Spleen (tissue), 11 donors: ENCODE results near the gene ESR2. TPM values are rescaled to one million over a fixed set of nuclear protein-coding genes. Genes with fewer than 3 reads are reported as not detected.

Experiments used
- DNase-seq: peaks from one replicate; pipeline ENCODE4 v3.0.0-alpha.2; 2020
- H3K27ac ChIP-seq, 8 donors: fragments of 200-600 bp; sonication (generic) in 7 of 8; 1 replicate in 4 of 8; 2 replicates in 4 of 8; pipeline versions ENCODE4 v1.5.0 to v1.8.0; 2016 to 2021; ENCODE audit warnings: inconsistent platforms in 4 of 8, mild to moderate bottlenecking in 4 of 8, moderate library complexity in 1 of 8
- H3K27me3 ChIP-seq, 7 donors: fragments of 200-600 bp; sonication (generic) in 6 of 7; replicated peaks in 1 of 7; 1 replicate in 4 of 7; 2 replicates in 3 of 7; pipeline versions ENCODE4 v1.5.0 to v1.8.0; 2016 to 2021; ENCODE audit warnings: inconsistent platforms in 3 of 7, mild to moderate bottlenecking in 1 of 7
- H3K36me3 ChIP-seq, 6 donors: fragments of 200-600 bp; sonication (generic) in 5 of 6; 1 replicate in 4 of 6; 2 replicates in 2 of 6; pipeline versions ENCODE4 v1.5.0 to v1.8.0; 2016 to 2021; ENCODE audit warnings: inconsistent platforms in 2 of 6
- H3K4me1 ChIP-seq, 6 donors: fragments of 200-600 bp; sonication (generic) in 5 of 6; 1 replicate in 3 of 6; 2 replicates in 3 of 6; pipeline versions ENCODE4 v1.5.0 to v1.8.0; 2016 to 2021; ENCODE audit warnings: inconsistent platforms in 3 of 6
- H3K4me3 ChIP-seq, 8 donors: fragments of 200-600 bp; sonication (generic) in 7 of 8; 1 replicate in 4 of 8; 2 replicates in 4 of 8; pipeline versions ENCODE4 v1.5.0 to v1.8.0; 2016 to 2021; ENCODE audit warnings: inconsistent platforms in 4 of 8, mild to moderate bottlenecking in 4 of 8, moderate library complexity in 2 of 8
- H3K9me3 ChIP-seq, 8 donors: fragments of 200-600 bp; sonication (generic) in 7 of 8; 1 replicate in 4 of 8; 2 replicates in 4 of 8; pipeline versions ENCODE4 v1.5.0 to v1.8.0; 2016 to 2021; ENCODE audit warnings: inconsistent platforms in 4 of 8
- POLR2A ChIP-seq, 3 donors: fragments of 450-650 bp; IDR thresholded peaks; one replicate each; pipeline ENCODE4 v1.5.1; 2017; ENCODE audit warnings: antibody characterized with exemption in 3 of 3, mild to moderate bottlenecking in 1 of 3
- POLR2AphosphoS5 ChIP-seq, 3 donors: sonication (generic); formaldehyde crosslinking; IDR thresholded peaks; one replicate each; pipeline ENCODE4 v1.5.1; 2017; ENCODE audit warnings: antibody characterized with exemption in 3 of 3
- WGBS, 5 donors: extraction: QIAGEN DNeasy Blood & Tissue Kit in 3 of 5; methylation state at CpG; one replicate each; pipeline versions ENCODE4 v1.1.5 to v1.1.7; 2013 to 2018; 5-methylcytosine and 5-hydroxymethylcytosine counted together
- intact Hi-C: fragments of 100-400 bp; cut with DNase I; formaldehyde crosslinking; loops from one replicate; pipeline ENCODE4 v1.15.0; 2023; ENCODE audit warnings: low total_unique reads
- polyA plus RNA-seq, 3 donors: library from polyadenylated mRNA; stranded (reverse); fragments of 200-250 nt; gene quantifications; one replicate each; pipeline ENCODE4 v1.2.1, GENCODE V29; 2013
- total RNA-seq, 7 donors: library from RNA; depleted of rRNA in 3 of 7; stranded (reverse); fragments of >200 nt in 3 of 7; fragmentation: NEBNext Ultra II Directional in 4 of 7; extraction: Animal tissue kit (Norgen Biotek cat#: 25700) in 4 of 7; gene quantifications; one replicate each; pipeline versions ENCODE4 v1.1.0 to v1.2.1, GENCODE V29; 2016 to 2021
- TF ChIP-seq, protein P1 (sequence below), 11 experiments: fragments of 200-600 bp in 7 of 11; fragments of 450-650 bp in 4 of 11; sonication (generic) in 4 of 11; IDR thresholded peaks in 8 of 11; conservative IDR thresholded peaks in 3 of 11; 1 replicate in 7 of 11; 2 replicates in 4 of 11; pipeline versions ENCODE4 v1.4.0 to v1.8.0; 2016 to 2021; ENCODE audit warnings: antibody characterized with exemption in 11 of 11, inconsistent platforms in 4 of 11, mild to moderate bottlenecking in 1 of 11
- donor health status: healthy with polysubstance abuse.
- donor health status: DM: no; HTN: no; CAD: no; lungs with moderate emphysema.
- donor health status: DM: no; HTN: no; CAD: no.
- donor health status: Bipolar disorder and iron deficiency.
- donor health status: healthy.
- donor health status: DM: no; HTN: no; CAD: no.
- donor health status: DM: yes; HTN: yes; CAD: no.

The ESR2 gene
- total and polyA plus RNA-seq, 10 donors = 0.93 to 9.0 (median 3.8) TPM

DNA sequence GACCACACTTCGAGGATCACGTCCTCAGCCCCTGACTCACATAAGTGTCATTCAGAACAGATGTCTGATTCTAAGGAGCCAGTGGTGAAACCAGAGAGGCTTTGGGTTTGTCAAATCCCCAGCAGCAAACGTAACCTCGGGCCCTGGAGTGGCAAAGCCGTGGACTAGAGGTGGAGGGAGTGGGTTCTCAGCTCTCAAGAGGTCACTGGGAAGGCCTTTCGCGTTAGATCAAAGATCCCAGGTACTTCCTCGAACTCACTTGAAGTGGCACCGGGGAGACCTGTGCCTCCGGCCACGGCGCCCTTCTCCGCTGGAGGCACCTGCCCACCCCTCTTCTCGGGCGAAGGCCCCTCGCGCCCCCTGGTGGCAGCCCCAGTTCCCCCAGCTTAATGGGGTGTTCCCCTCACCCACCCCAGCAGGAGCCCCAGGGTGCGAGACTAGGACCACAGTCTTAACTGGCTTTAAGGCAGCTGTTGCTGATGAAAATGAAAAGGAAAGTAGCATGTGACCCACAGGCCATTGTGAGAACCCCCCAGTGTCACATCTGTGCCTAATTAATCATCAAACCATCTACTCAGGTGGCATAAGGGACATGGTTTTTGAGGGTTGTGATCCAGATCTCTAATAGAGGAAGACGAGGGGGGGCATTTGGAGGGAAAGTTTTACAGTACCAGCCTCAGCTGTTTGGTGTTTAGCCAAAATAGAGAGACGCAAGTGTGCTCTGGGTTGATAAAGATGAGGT is 672 bp upstream of the ESR2 start:
- no peaks in the 10 kb centered on the region for H3K36me3 ChIP-seq
- peaks cover 0 to 30% (median 8%) of the 10 kb centered on the region in 7 donors for H3K27me3 ChIP-seq
- no peaks in the 10 kb centered on the region for H3K9me3 ChIP-seq
- peaks cover 3 to 36% (median 21%) of the 10 kb centered on the region in 6 donors for H3K4me1 ChIP-seq
- TF ChIP-seq POLR2A (IDR thresholded peaks at IDR 0.05) = no peak
- peak; percentile 8 to 57 (median 15) for TF ChIP-seq POLR2AphosphoS5 (IDR thresholded peaks at IDR 0.05)
- TF ChIP-seq, protein P1, sequence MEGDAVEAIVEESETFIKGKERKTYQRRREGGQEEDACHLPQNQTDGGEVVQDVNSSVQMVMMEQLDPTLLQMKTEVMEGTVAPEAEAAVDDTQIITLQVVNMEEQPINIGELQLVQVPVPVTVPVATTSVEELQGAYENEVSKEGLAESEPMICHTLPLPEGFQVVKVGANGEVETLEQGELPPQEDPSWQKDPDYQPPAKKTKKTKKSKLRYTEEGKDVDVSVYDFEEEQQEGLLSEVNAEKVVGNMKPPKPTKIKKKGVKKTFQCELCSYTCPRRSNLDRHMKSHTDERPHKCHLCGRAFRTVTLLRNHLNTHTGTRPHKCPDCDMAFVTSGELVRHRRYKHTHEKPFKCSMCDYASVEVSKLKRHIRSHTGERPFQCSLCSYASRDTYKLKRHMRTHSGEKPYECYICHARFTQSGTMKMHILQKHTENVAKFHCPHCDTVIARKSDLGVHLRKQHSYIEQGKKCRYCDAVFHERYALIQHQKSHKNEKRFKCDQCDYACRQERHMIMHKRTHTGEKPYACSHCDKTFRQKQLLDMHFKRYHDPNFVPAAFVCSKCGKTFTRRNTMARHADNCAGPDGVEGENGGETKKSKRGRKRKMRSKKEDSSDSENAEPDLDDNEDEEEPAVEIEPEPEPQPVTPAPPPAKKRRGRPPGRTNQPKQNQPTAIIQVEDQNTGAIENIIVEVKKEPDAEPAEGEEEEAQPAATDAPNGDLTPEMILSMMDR (IDR thresholded peaks at IDR 0.05 in 8 of 11, conservative IDR thresholded peaks at IDR 0.05 in 3 of 11) = peak; percentile 70 to 92 (median 82)
- peak overlapping the region in 7 of 8 donors; percentile 11 to 70 (median 47) for H3K27ac ChIP-seq
- peak overlapping the region; percentile 42 to 76 (median 50) for H3K4me3 ChIP-seq
- WGBS, 5 donors = 5 to 8% (median 5%) methylated on average over 14 to 20 of the region's 20 CpGs
- intact Hi-C loops = loop anchor here (10.0 kb wide), 1 partner anchor 120 kb away; no protein-coding TSS in a partner anchor
- peak; percentile 96 for DNase-seq

DNA sequence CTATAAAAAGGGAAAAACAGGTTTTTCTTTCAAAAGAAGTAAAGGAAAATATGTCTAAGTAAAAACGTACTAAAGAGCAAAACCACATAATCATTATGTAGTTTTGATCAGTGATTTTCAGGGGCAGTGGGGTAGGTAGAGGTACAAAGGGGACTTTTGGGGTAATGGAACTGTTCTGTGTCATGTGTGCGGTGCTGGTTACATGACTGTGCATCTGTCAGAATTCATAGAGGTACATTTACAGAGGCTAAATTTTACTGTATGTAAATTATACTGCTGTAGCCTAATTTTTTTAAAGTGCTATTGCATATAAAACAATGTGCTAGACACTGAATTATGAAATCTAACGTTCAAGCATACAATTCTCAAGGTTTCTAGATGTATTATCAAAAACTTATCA is 2.0 kb downstream of the ESR2 start:
- H3K36me3 ChIP-seq = no peaks in the 10 kb centered on the region
- H3K4me3 ChIP-seq = no peak overlapping the region
- intact Hi-C loops = loop anchor here (10.0 kb wide), 1 partner anchor 117 kb away; no protein-coding TSS in a partner anchor
- H3K27ac ChIP-seq = no peak overlapping the region
- peaks cover 3 to 36% (median 21%) of the 10 kb centered on the region in 6 donors for H3K4me1 ChIP-seq
- 68 to 78% (median 70%) methylated on average over 3 of the region's 3 CpGs for WGBS, 5 donors
- DNase-seq = no peak
- H3K9me3 ChIP-seq = no peaks in the 10 kb centered on the region
- TF ChIP-seq, protein P1 (IDR thresholded peaks at IDR 0.05 in 8 of 11, conservative IDR thresholded peaks at IDR 0.05 in 3 of 11) = no peak
- TF ChIP-seq POLR2A (IDR thresholded peaks at IDR 0.05) (no peak), POLR2AphosphoS5 (IDR thresholded peaks at IDR 0.05) (no peak)
- peaks cover 0 to 30% (median 8%) of the 10 kb centered on the region in 7 donors for H3K27me3 ChIP-seq

DNA sequence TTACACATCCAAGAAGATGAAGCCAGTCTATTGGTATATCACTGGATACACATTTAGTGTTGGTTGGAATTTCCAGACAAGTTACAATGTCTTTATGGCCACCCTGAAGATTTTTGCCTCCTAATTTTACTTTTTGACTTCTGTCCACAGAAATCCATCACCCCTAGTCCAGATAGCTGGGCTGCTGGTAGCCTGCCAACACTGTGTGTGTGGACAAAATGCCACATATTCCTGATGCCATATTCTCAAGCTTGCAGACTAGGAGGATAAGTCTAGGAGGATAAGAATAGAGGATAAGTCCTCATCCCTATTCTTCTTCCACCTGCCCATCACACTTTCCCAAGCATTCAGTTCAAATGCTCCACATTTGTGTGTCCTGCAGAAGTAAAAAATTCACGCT is 4.6 kb downstream of the ESR2 start:
- H3K9me3 ChIP-seq = no peaks in the 10 kb centered on the region
- peaks cover 0 to 17% (median 8%) of the 10 kb centered on the region in 7 donors for H3K27me3 ChIP-seq
- H3K4me3 ChIP-seq = no peak overlapping the region
- no peak for DNase-seq
- TF ChIP-seq POLR2AphosphoS5 (IDR thresholded peaks at IDR 0.05) (no peak), POLR2A (IDR thresholded peaks at IDR 0.05) (no peak)
- TF ChIP-seq, protein P1 (IDR thresholded peaks at IDR 0.05 in 8 of 11, conservative IDR thresholded peaks at IDR 0.05 in 3 of 11) = no peak
- no peaks in the 10 kb centered on the region for H3K36me3 ChIP-seq
- intact Hi-C loops = no loop called here
- no peak overlapping the region for H3K27ac ChIP-seq
- peaks cover 3 to 28% (median 15%) of the 10 kb centered on the region in 6 donors for H3K4me1 ChIP-seq
- 85 to 97% (median 96%) methylated on average over 1 of the region's 1 CpG for WGBS, 5 donors

DNA sequence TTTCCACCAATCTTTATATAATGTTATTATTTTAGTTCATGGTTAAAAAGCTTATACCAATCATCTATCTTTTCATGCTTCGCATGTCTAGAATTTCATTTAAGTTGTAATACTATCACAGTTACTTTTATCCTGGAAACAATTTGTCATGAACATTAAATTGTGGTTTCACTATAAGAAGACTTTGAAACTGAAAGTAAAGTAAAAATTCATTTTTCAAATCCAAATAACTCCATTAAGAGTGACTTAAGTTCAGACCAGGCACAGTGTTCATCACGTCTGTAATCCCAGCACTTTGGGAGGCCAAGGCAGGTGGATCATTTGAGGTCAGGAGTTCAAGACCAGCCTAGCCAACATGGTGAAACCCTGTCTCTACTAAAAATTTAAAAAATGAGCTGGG is 12.4 kb downstream of the ESR2 start:
- intact Hi-C loops = no loop called here
- TF ChIP-seq, protein P1 (IDR thresholded peaks at IDR 0.05 in 8 of 11, conservative IDR thresholded peaks at IDR 0.05 in 3 of 11) = no peak
- TF ChIP-seq POLR2AphosphoS5 (IDR thresholded peaks at IDR 0.05) = no peak
- no peak for TF ChIP-seq POLR2A (IDR thresholded peaks at IDR 0.05)
- H3K36me3 ChIP-seq = no peaks in the 10 kb centered on the region
- H3K27me3 ChIP-seq = no peaks in the 10 kb centered on the region
- peaks cover 0 to 11% (median 2%) of the 10 kb centered on the region in 6 donors for H3K4me1 ChIP-seq
- WGBS, 5 donors = 34 to 41% (median 38%) methylated on average over 2 of the region's 2 CpGs
- H3K4me3 ChIP-seq = no peak overlapping the region
- peak overlapping the region in 3 of 8 donors; percentile 11 to 29 (median 13) for H3K27ac ChIP-seq
- H3K9me3 ChIP-seq = no peaks in the 10 kb centered on the region
- no peak for DNase-seq
